AG10803 (cell line): ENCODE results near the gene SUPT3H.

ENCODE experiments used
- DNase-seq: peaks from one replicate; pipeline ENCODE4 v3.0.0; 2010; ENCODE audit warnings: low read depth
- H3K4me3 ChIP-seq: 2 replicates; pipeline ENCODE4 v1.5.1; 2011; ENCODE audit warnings: mild to moderate bottlenecking, low read length, control low read depth
- CTCF ChIP-seq: conservative IDR thresholded peaks from 2 replicates; pipeline ENCODE4 v1.5.1; 2011; ENCODE audit warnings: mild to moderate bottlenecking, low read length, control low read depth, inconsistent platforms

SUPT3H gene

GRCh38 chr6:44824567-44824966 lies 553.2 kb downstream of the SUPT3H start:
- DNase-seq = no peak
- no peak for TF ChIP-seq CTCF
- H3K4me3 ChIP-seq = no peak overlapping the region

DNA sequence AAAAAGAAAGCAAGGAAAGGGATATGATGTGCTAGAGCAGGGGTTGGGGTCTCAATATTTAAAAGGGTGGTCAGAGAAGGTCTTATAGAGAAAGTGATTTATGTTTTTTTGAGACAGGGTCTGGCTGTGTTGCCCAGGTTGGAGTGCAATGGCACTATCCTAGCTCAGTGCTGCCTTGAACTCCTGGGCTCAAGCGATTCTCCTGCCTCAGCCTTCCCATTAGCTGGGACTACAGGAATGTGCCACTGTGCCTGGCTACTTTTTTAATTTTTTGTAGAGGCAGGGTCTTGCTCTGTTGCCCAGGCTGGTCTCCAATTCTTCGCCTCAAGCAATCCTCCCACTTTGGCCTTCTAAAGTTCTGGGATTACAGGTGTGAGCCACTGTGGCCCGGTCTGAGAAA lies 557.0 kb downstream of the SUPT3H start:
- no peak overlapping the region for H3K4me3 ChIP-seq
- no peak for TF ChIP-seq CTCF
- DNase-seq = no peak

DNA sequence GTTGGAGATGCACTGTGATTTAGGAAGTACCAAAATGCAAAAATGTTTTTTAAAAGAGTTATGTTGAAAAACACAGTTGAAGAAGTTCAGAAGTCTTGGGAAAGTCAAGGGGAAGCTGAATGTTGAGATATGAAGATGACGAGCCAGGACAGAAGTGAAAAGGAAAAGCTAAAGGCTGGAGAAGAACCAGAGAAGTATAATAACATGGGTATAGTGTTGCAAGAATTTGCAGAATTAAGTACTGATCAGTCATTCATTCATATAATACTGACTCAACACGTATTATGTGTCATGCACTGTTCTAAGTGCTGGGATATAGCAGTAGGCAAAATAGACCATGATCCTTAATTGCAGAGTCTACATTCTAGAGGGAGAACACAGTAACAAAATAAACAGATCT lies 557.4 kb downstream of the SUPT3H start:
- no peak for TF ChIP-seq CTCF
- DNase-seq = no peak
- no peak overlapping the region for H3K4me3 ChIP-seq

DNA sequence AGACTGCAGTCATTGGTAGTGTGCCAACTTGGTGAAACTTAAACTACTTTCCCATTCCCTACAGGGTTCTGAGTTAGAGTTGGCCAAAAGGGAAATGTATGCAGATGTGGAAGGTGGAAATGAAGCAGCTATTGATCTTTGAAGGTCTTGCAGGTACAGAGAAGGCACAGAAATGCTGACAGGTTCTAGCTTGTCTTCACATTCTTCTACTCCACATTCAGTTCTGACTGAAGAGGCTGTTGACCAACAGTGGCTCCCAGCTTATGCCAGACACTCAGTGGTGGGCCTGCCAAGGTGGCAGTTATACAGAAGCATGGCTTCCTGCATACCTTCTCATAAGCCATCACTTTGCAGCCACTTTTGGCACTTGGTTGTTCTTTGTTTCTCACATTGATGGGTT lies 566.3 kb downstream of the SUPT3H start:
- no peak for TF ChIP-seq CTCF
- DNase-seq = no peak
- no peak overlapping the region for H3K4me3 ChIP-seq

- no peak for TF ChIP-seq CTCF
- DNase-seq = no peak
- H3K4me3 ChIP-seq = no peak overlapping the region
Measured at GRCh38 chr6:44809258-44809657, 568.5 kb downstream of the SUPT3H start.

GRCh38 chr6:44808148-44808547 lies 569.6 kb downstream of the SUPT3H start:
- no peak for TF ChIP-seq CTCF
- DNase-seq = no peak
- no peak overlapping the region for H3K4me3 ChIP-seq

- no peak for TF ChIP-seq CTCF
- DNase-seq = no peak
- no peak overlapping the region for H3K4me3 ChIP-seq
Measured at GRCh38 chr6:44806656-44807055, 571.1 kb downstream of the SUPT3H start.
